Sigmoid colon (tissue), 7 donors: Measurements from ENCODE around the gene PCP4. TPM values are rescaled to one million over a fixed set of nuclear protein-coding genes. Genes with fewer than 3 reads are reported as not detected.

Experiments used
- DNase-seq: peaks from one replicate; pipeline ENCODE4 v3.0.0-alpha.2; 2019
- H3K27ac ChIP-seq, 4 donors: fragments of 200-600 bp; sonication (generic); one replicate each; pipeline ENCODE4 v1.5.1; 2016 to 2019; ENCODE audit warnings: mild to moderate bottlenecking in 1 of 4
- H3K27me3 ChIP-seq, 3 donors: fragments of 200-600 bp; sonication (generic); one replicate each; pipeline ENCODE4 v1.5.1; 2019; ENCODE audit warnings: mild to moderate bottlenecking in 1 of 3
- H3K36me3 ChIP-seq, 4 donors: fragments of 200-600 bp; sonication (generic); one replicate each; pipeline ENCODE4 v1.5.1; 2016 to 2019
- H3K4me1 ChIP-seq, 4 donors: fragments of 200-600 bp; sonication (generic); one replicate each; pipeline ENCODE4 v1.5.1; 2017 to 2019
- H3K4me3 ChIP-seq, 4 donors: fragments of 200-600 bp; sonication (generic); one replicate each; pipeline ENCODE4 v1.5.1; 2017 to 2019; ENCODE audit warnings: mild to moderate bottlenecking in 2 of 4, moderate library complexity in 1 of 4
- H3K9me3 ChIP-seq, 4 donors: fragments of 200-600 bp in 3 of 4; sonication (generic) in 3 of 4; one replicate each; pipeline versions ENCODE4 v1.5.1 to v1.6.1; 2013 to 2019
- EP300 ChIP-seq, 4 donors: sonication (generic); formaldehyde crosslinking; IDR thresholded peaks; one replicate each; pipeline ENCODE4 v1.6.1; 2017; ENCODE audit warnings: antibody characterized with exemption in 4 of 4
- POLR2A ChIP-seq, 2 donors: fragments of 450-650 bp; IDR thresholded peaks; one replicate each; pipeline ENCODE4 v1.6.1; 2016; ENCODE audit warnings: antibody characterized with exemption in 2 of 2, mild to moderate bottlenecking in 2 of 2, moderate library complexity in 2 of 2
- POLR2AphosphoS5 ChIP-seq, 4 donors: sonication (generic); formaldehyde crosslinking; IDR thresholded peaks; one replicate each; pipeline ENCODE4 v1.6.1; 2017; ENCODE audit warnings: antibody characterized with exemption in 4 of 4
- WGBS, 2 donors: extraction: QIAGEN DNeasy Blood & Tissue Kit; methylation state at CpG; one replicate each; pipeline ENCODE4 v1.1.7; 2013; 5-methylcytosine and 5-hydroxymethylcytosine counted together
- intact Hi-C: fragments of 100-400 bp; cut with DNase I; formaldehyde crosslinking; loops from one replicate; pipeline ENCODE4 v1.15.1; 2023
- polyA plus RNA-seq, 3 donors: library from polyadenylated mRNA; stranded (reverse); fragments of 200-250 nt; gene quantifications; one replicate each; pipeline ENCODE4 v1.2.3, GENCODE V29; 2013
- total RNA-seq, 4 donors: library from RNA; depleted of rRNA; stranded (reverse); fragments of >200 nt; gene quantifications; one replicate each; pipeline ENCODE4 v1.1.0, GENCODE V29; 2016
- TF ChIP-seq, protein P1 (sequence below), 4 experiments: fragments of 450-650 bp in 3 of 4; fragments of 200-600 bp in 1 of 4; IDR thresholded peaks; one replicate each; pipeline ENCODE4 v1.5.1; 2016 to 2019; ENCODE audit warnings: antibody characterized with exemption in 4 of 4, mild to moderate bottlenecking in 3 of 4, moderate library complexity in 2 of 4
- donor health status: healthy with polysubstance abuse.
- donor health status: Bipolar disorder and iron deficiency.
- donor health status: healthy.

PCP4 gene
- total and polyA plus RNA-seq, 7 donors, result 6.2 to 198 (median 122) TPM; not detected in 1

DNA sequence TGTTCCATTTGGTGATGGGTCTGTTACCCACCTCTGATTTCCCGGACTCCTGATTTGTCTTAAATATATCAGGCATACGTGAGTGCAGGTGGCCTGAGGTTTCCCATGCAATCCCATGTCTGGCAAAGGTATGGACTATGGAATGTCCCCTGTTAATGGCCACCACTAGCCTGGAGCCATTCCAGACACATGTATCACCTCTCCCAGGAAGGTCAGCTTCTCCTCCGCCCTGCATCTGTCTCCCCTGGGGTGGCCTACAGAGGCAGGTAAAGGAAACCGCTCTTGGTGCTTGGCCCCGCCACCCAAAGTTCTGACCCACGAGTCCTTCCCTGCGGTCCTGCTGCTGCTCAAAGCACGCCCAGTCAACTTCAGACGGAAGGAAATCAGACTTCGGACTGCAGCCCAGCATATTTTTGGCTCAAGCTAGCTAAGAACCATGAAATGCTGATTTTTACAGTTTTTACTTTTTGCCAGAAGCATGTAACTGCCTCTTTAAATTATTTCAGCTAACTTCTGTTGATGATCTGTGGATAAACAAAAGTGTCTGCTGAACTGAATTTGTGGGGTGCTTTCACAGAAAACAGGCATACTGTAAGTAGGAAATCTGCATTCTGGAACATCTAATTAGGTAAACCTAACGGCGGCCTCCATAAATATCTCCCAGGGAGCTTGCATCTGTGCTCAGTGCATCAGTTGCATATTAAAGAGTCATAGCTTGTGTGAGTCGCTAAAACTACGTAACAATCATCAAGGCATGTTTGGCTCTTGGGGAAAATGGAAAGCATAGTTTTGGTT is 105.9 kb downstream of the PCP4 start:
- TF ChIP-seq POLR2AphosphoS5 (IDR thresholded peaks at IDR 0.05) (no peak), POLR2A (IDR thresholded peaks at IDR 0.05) (no peak), EP300 (IDR thresholded peaks at IDR 0.05) (no peak)
- TF ChIP-seq, protein P1, sequence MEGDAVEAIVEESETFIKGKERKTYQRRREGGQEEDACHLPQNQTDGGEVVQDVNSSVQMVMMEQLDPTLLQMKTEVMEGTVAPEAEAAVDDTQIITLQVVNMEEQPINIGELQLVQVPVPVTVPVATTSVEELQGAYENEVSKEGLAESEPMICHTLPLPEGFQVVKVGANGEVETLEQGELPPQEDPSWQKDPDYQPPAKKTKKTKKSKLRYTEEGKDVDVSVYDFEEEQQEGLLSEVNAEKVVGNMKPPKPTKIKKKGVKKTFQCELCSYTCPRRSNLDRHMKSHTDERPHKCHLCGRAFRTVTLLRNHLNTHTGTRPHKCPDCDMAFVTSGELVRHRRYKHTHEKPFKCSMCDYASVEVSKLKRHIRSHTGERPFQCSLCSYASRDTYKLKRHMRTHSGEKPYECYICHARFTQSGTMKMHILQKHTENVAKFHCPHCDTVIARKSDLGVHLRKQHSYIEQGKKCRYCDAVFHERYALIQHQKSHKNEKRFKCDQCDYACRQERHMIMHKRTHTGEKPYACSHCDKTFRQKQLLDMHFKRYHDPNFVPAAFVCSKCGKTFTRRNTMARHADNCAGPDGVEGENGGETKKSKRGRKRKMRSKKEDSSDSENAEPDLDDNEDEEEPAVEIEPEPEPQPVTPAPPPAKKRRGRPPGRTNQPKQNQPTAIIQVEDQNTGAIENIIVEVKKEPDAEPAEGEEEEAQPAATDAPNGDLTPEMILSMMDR (IDR thresholded peaks at IDR 0.05), result no peak
- no peak overlapping the region for H3K27ac ChIP-seq
- no peaks in the 10 kb centered on the region for H3K27me3 ChIP-seq
- WGBS, 2 donors, result 88 to 90% methylated on average over 14 of the region's 14 CpGs
- H3K36me3 ChIP-seq, result no peaks in the 10 kb centered on the region
- peaks cover 0 to 16% (median 4%) of the 10 kb centered on the region in 4 donors for H3K4me1 ChIP-seq
- H3K4me3 ChIP-seq, result no peak overlapping the region
- intact Hi-C loops, result no loop called here
- DNase-seq, result no peak
- H3K9me3 ChIP-seq, result no peaks in the 10 kb centered on the region

DNA sequence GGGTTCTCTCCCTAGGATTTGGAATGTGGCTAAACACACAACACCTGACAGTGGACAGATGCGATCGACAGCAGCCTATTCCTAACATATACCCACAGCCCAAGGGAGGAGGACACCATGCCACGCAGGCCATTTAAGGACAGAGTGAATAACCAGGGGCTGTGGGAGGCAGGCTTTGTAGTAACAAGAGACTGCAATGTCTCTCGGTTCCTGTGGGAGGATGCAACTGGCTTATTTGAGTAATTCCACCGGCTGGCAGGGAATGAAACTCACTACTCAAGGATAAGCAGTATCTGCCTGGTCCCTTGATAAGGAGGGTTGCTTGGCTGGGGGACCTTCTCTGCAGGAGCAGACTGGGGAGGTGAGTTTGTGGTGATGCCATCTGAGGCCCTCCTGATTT is 109.6 kb downstream of the PCP4 start:
- 72 to 79% methylated on average over 5 of the region's 5 CpGs for WGBS, 2 donors
- peaks cover 0 to 6% (median 3%) of the 10 kb centered on the region in 4 donors for H3K4me1 ChIP-seq

More for the DNA sequence above, 109.6 kb downstream of the PCP4 start:
- Histone ChIP-seq H3K4me3 (no peak overlapping the region), H3K9me3 (no peaks in the 10 kb centered on the region), H3K27ac (no peak overlapping the region), H3K27me3 (no peaks in the 10 kb centered on the region), H3K36me3 (no peaks in the 10 kb centered on the region)
- no peak for TF ChIP-seq POLR2AphosphoS5 (IDR thresholded peaks at IDR 0.05)
- TF ChIP-seq EP300 (IDR thresholded peaks at IDR 0.05), result no peak
- TF ChIP-seq POLR2A (IDR thresholded peaks at IDR 0.05), result no peak
- TF ChIP-seq, protein P1 (IDR thresholded peaks at IDR 0.05), result no peak
- DNase-seq, result no peak
- intact Hi-C loops, result no loop called here

Other genes with a start within 250 kb of the PCP4 start
- gene IGSF5, start 122.3 kb upstream of the PCP4 start, total RNA-seq, result under 1 TPM in 2 of 4 donors, not detected in 2; 0.27 to 0.36 TPM
- under 1 TPM in 1 of 3 donors, not detected in 2; 0.09 TPM for gene IGSF5, start 122.3 kb upstream of the PCP4 start, polyA plus RNA-seq